ENCODE results near the gene GJB4.

GJB4 gene

GRCh38 chr1:34746101-34746500 lies 13.4 kb upstream of the GJB4 start:
- POLR2A ChIA-PET = no interaction called here
- CTCF ChIA-PET = interaction anchor here (0.8 kb wide), 1 partner anchor 633 kb away, joined by 3 read pairs; no protein-coding TSS in a partner anchor
- no peak for TF ChIP-seq CTCF (IDR thresholded peaks at IDR 0.05; ENCODE audit: control extremely low read depth, extremely low read depth, low read depth, missing control alignments)
- no peak for DNase-seq (ENCODE audit: extremely low spot score)

- TF ChIP-seq CTCF (IDR thresholded peaks at IDR 0.05; ENCODE audit: control extremely low read depth, extremely low read depth, low read depth, missing control alignments) = no peak
- ChIA-PET CTCF (interaction anchor here (0.8 kb wide), 1 partner anchor 634 kb away, joined by 3 read pairs; no protein-coding TSS in a partner anchor), POLR2A (no interaction called here)
- no peak for DNase-seq (ENCODE audit: extremely low spot score)
Observed at GRCh38 chr1:34746785-34747637, 12.5 kb upstream of the GJB4 start.

GRCh38 chr1:34747638-34747941 lies 11.9 kb upstream of the GJB4 start:
- CTCF ChIA-PET = no interaction called here
- POLR2A ChIA-PET = no interaction called here

GRCh38 chr1:34749992-34750391 lies 9.5 kb upstream of the GJB4 start:
- CTCF ChIA-PET = interaction anchor here (5.4 kb wide), 1 partner anchor 7 kb away, joined by 31 read pairs; no protein-coding TSS in a partner anchor
- POLR2A ChIA-PET = no interaction called here
- no peak for DNase-seq (ENCODE audit: extremely low spot score)
- TF ChIP-seq CTCF (IDR thresholded peaks at IDR 0.05; ENCODE audit: control extremely low read depth, extremely low read depth, low read depth, missing control alignments) = no peak

More at GRCh38 chr1:34747638-34747941, 11.9 kb upstream of the GJB4 start:
- no peak for DNase-seq (ENCODE audit: extremely low spot score)
- no peak for TF ChIP-seq CTCF (IDR thresholded peaks at IDR 0.05; ENCODE audit: control extremely low read depth, extremely low read depth, low read depth, missing control alignments)

GRCh38 chr1:34750610-34751009 lies 8.9 kb upstream of the GJB4 start:
- DNase-seq (ENCODE audit: extremely low spot score) = no peak
- no peak for TF ChIP-seq CTCF (IDR thresholded peaks at IDR 0.05; ENCODE audit: control extremely low read depth, extremely low read depth, low read depth, missing control alignments)
- ChIA-PET CTCF (interaction anchor here (5.4 kb wide), 1 partner anchor 8 kb away, joined by 31 read pairs; no protein-coding TSS in a partner anchor), POLR2A (no interaction called here)

GRCh38 chr1:34753163-34753562 lies 6.4 kb upstream of the GJB4 start:
- TF ChIP-seq CTCF (IDR thresholded peaks at IDR 0.05; ENCODE audit: control extremely low read depth, extremely low read depth, low read depth, missing control alignments) = no peak
- no peak for DNase-seq (ENCODE audit: extremely low spot score)
- ChIA-PET CTCF (interaction anchor here (1.1 to 5.4 kb wide), 4 partner anchors 11 to 33 kb away, joined by 3 to 31 read pairs (median 3); no protein-coding TSS in a partner anchor), POLR2A (no interaction called here)
